ENCODE measurements around the gene SCARB1.
"Not testable (repeated sequence)": the region's sequence is repeated elsewhere in the genome, so short reads cannot be mapped to it uniquely, and the experiment has no call there.

The SCARB1 gene

DNA sequence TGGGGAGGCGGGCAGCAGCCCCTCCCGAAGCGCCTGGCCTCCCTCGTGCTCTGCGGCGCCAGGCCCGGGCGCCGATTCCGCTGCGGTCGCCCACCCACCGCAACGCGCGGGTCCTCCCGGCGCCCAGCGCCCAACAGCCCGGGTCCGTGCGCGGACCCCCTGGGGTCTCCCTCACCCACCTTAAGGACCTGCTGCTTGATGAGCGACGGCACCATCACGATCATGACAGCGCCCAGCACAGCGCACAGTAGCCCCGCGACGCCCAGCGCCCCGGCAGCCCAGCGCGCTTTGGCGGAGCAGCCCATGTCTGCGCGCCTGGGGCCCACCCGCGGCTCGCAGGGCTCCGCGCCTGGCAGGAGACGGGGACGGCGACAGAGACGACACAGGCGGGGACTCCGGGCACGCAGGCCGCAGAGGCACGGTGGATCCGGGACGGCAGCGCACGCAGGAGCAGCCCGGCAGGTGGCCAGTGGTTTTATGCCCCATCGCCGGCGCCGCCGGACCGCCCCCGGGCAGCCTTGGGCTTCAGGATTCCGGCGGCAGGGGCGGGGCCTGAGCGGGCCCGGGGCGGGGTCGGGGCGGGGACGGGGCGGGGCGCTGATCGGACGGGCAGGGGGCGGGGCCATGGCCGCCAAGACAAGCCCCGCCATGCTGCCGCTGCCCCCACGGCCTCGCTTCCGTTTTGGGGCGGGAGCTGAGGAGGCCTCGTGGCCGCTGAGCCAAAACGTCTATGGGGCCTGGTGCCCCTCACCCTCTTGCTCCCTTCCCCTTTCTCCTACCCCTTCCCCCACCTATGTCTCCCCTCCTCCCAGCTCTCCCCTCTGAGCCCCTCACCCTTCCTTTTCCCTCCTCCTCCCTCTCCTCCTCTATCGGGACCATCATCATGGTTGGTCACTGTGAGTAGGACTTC, at the start of gene SCARB1:
Gene SCARB1, minus strand, starts transcription at position 449 of the 910 bp plus-strand sequence. Its CDS starts 144 bp downstream, at position 305.
- peak; percentile 52 to 71 for DNase-seq (ENCODE audit: low read depth in 2 of 2)

DNA sequence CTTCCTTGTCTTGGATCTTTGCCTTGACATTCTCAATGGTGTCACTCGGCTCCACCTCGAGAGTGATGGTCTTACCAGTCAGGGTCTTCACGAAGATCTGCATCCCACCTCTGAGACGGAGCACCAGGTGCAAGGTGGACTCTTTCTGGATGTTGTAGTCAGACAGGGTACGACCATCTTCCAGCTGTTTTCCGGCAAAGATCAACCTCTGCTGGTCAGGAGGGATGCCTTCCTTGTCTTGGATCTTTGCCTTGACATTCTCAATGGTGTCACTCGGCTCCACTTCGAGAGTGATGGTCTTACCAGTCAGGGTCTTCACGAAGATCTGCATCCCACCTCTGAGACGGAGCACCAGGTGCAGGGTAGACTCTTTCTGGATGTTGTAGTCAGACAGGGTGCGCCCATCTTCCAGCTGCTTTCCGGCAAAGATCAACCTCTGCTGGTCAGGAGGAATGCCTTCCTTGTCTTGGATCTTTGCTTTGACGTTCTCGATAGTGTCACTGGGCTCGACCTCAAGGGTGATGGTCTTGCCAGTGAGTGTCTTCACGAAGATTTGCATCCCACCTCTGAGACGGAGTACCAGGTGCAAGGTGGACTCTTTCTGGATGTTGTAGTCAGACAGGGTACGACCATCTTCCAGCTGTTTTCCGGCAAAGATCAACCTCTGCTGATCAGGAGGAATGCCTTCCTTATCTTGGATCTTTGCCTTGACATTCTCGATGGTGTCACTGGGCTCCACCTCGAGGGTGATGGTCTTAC, 49.0 kb upstream of the SCARB1 start:
- DNase-seq (ENCODE audit: low read depth in 2 of 2): not testable (repeated sequence)

DNA sequence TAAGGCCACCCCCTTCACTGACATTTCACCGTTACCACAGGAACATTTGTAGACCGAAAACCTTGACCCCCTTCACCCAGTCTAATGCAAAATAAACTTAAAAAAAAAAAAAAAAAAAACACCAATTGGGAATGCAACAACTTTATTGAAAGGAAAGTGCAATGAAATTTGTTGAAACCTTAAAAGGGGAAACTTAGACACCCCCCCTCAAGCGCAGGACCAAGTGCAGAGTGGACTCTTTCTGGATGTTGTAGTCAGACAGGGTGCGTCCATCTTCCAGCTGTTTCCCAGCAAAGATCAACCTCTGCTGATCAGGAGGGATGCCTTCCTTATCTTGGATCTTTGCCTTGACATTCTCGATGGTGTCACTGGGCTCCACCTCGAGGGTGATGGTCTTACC, 47.9 kb upstream of the SCARB1 start:
- DNase-seq (ENCODE audit: low read depth in 2 of 2): not testable (repeated sequence)

GRCh38 chr12:124910561-124911478, 47.2 kb upstream of the SCARB1 start:
- DNase-seq (ENCODE audit: low read depth in 2 of 2): no peak

DNA sequence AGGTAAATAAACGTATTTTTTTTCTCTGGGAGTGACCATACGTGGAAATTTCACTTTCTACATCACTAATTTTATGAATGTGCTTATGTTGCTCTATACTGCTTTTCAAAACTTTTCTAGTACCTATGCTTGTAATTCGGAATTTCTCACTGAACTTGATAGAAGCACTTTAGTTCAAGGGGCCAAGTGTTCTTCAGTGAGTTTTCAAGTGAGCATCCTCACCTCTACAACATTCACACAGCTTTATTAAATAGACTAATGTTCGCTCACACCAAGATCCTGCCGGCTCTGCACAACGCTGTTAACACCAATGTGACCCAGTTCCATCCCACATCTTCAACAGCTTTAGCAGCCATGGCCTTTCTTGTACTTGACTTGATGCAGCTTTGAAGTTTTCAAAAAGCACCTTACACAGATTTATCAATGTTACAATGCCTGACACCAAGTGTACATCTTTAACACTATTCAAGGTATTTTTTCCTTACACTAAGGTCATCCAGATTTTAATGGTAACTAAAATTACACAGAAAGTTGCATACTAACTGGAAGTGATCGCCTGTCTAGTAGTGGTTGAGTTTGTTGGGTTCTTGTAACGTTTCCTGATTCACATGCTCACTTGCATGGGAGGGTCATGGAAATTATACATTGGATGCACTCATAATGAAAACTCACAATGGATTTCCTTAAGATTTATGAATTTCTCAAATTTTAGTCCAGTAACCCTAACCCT, 46.3 kb upstream of the SCARB1 start:
- DNase-seq (ENCODE audit: low read depth in 2 of 2): no peak

GRCh38 chr12:124906606-124907261, 43.1 kb upstream of the SCARB1 start:
- DNase-seq (ENCODE audit: low read depth in 2 of 2): peak; percentile 42 to 82

- DNase-seq (ENCODE audit: low read depth in 2 of 2): no peak
Measured at GRCh38 chr12:124904306-124905098, 40.8 kb upstream of the SCARB1 start.

GRCh38 chr12:124902916-124903315, 39.3 kb upstream of the SCARB1 start:
- no peak for DNase-seq (ENCODE audit: low read depth in 2 of 2)

GRCh38 chr12:124901003-124901402, 37.3 kb upstream of the SCARB1 start:
- no peak for DNase-seq (ENCODE audit: low read depth in 2 of 2)

DNA sequence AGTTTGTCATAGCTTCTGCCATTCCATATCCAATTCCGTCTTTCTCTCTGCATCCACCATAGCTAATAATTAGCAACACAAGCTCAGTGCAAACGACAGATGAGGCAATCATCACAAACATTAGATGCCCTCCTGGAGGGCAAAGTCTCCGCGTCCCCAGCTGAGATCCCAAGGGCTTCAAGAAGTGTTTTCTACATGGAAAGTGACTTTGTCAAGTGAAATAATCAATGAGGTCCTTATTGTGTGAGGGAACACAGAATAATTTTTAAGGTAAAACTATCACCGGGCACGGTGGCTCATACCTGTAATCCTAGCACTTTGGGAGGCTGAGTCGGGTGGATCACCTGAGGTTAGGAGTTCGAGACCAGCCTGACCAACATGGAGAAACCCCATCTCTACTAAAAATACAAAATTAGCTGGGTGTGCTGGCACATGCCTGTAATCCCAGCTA, 36.7 kb upstream of the SCARB1 start:
- not testable (repeated sequence) for DNase-seq (ENCODE audit: low read depth in 2 of 2)

- DNase-seq (ENCODE audit: low read depth in 2 of 2): no peak
Measured at GRCh38 chr12:124898923-124899294, 35.2 kb upstream of the SCARB1 start.

DNA sequence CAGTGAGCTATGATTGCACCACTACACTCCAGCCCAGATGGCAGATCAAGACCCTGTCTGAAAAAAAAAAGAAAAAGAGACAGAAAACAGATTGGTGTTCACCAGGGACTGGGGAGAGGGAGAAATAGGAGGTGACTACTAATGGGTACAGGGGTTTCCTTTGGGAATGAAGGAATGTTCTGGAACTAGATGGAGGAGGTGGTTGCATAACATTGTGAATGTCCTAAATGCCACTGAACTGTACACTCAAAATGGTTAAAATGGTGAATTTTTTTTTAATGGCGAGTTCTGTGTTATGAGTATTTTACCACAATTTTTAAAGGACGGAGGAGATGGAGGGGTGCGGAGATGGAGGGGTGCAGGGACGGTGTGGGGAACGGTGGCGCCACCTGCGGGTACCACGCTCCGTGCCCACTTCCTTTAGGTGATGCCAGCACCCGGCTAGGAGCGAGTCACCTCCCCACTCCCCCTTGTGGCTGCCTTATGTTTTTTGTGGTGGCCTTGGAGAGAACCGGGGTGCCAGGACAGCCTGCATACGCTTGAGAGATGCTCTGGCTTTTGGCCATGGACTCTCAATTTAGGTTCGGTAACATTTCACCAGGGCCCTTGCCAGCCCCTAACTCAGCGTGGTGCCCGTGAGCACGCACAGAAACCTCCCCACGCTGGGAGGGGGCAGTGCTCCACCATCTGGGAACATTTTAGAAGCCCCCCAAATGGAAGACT, 34.7 kb upstream of the SCARB1 start:
- DNase-seq (ENCODE audit: low read depth in 2 of 2): peak; percentile 26 to 37

DNA sequence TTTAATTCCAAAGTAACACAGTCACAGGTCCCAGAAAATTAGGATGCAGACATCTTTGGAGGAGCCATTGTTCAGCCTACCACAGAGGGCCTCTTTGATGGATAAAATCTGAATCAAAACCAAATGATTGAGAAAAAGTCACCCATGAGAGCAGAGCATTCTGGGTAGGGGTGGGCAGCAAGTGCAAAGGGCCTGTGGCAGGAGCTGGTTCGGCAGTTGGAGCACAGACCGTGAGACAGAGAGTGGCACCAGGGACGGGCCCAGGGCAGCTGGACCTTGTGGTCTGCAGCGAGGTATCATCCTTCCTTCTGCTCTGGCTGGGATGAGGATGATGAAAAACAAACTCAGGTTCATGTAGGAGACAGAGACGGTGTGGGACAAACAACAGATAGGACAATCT, 32.8 kb upstream of the SCARB1 start:
- DNase-seq (ENCODE audit: low read depth in 2 of 2): no peak

- DNase-seq (ENCODE audit: low read depth in 2 of 2): no peak
Measured at GRCh38 chr12:124893792-124894516, 30.3 kb upstream of the SCARB1 start.

GRCh38 chr12:124888260-124888659, 24.6 kb upstream of the SCARB1 start:
- no peak for DNase-seq (ENCODE audit: low read depth in 2 of 2)

DNA sequence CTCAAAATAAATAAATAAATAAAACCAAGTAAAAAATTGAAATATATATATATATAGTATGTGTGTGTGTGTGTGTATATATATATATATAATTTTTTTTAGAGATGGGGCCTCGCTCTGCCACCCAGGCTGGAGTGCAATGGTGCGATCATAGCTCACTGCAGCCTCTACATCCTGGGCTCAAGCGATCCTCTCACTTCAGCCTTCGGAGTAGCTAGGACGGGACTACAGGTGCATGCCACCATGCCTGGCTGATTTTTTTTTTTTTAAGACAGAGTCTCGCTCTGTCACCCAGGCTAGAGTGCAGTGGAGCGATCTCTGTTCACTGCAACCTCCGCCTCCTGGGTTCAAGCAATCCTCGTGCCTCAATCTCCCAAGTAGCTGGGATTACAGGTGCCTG, 24.1 kb upstream of the SCARB1 start:
- not testable (repeated sequence) for DNase-seq (ENCODE audit: low read depth in 2 of 2)

- no peak for DNase-seq (ENCODE audit: low read depth in 2 of 2)
Measured at GRCh38 chr12:124884587-124885438, 21.1 kb upstream of the SCARB1 start.

Data from stimulated activated CD8-positive, alpha-beta memory T cell treated with anti-CD3 and anti-CD28 coated beads, Interleukin-15, amount 100 ng/mL, for 4 hours (primary cell).